Measurements from ENCODE around the gene SYNJ2. TPM values are rescaled to one million over a fixed set of nuclear protein-coding genes. Genes with fewer than 3 reads are reported as not detected.

SYNJ2 gene
- total RNA-seq, 1 donor from 2014 or later, result 18.9 TPM

DNA sequence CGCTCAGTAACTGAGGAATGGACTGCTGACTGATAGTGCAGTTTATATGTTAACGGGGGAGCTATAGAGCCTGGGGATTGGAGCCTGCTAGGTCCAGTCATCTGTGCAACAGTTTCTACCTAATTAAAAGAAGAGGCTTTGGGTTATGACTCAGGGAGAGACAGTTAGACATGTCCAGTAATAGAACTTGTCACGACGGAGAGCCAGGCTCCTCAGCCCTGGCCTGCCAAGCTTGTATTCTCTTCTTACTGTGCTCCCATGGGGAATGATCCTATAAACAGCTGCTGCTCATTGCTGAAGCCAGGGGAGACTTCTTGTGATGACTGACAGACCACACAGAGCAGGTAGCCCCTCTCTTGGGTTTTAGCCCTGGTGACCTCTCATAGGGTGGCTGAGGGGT is 69.3 kb downstream of the SYNJ2 start:
- Mint-ChIP-seq H3K27ac (no peak overlapping the region), H3K36me3 (ENCODE audit: insufficient read depth) (peaks cover 5% of the 10 kb centered on the region), H3K27me3 (no peaks in the 10 kb centered on the region), H3K4me3 (ENCODE audit: low read depth) (no peak overlapping the region), H3K9me3 (ENCODE audit: low read depth) (no peaks in the 10 kb centered on the region), H3K4me1 (ENCODE audit: low read depth) (no peaks in the 10 kb centered on the region)
- DNase-seq (ENCODE audit: low spot score, unreplicated experiment), result no peak
- TF ChIP-seq, protein P1, sequence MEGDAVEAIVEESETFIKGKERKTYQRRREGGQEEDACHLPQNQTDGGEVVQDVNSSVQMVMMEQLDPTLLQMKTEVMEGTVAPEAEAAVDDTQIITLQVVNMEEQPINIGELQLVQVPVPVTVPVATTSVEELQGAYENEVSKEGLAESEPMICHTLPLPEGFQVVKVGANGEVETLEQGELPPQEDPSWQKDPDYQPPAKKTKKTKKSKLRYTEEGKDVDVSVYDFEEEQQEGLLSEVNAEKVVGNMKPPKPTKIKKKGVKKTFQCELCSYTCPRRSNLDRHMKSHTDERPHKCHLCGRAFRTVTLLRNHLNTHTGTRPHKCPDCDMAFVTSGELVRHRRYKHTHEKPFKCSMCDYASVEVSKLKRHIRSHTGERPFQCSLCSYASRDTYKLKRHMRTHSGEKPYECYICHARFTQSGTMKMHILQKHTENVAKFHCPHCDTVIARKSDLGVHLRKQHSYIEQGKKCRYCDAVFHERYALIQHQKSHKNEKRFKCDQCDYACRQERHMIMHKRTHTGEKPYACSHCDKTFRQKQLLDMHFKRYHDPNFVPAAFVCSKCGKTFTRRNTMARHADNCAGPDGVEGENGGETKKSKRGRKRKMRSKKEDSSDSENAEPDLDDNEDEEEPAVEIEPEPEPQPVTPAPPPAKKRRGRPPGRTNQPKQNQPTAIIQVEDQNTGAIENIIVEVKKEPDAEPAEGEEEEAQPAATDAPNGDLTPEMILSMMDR (IDR thresholded peaks at IDR 0.05; ENCODE audit: unreplicated experiment), result no peak

DNA sequence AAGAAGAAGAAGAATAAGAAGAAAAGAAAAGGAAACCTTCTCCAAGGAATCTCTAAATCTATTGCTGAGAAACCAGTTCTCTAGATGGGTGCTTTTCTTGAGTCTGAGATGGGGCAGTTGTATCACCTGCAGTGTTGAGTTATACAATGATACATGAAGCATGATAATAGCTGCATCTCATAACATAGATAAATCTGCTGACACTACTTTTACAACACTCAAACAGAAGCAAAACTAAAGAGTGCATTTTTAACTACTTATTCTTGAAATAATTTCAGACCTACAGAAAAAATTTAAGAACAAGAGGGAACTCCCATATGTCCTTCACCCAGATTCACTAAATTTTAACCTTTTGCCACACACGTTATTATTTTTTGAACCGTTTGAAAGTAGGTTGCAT is 70.3 kb downstream of the SYNJ2 start:
- H3K4me1 Mint-ChIP-seq (ENCODE audit: low read depth), result no peaks in the 10 kb centered on the region
- no peak for DNase-seq (ENCODE audit: low spot score, unreplicated experiment)
- H3K27ac Mint-ChIP-seq, result no peak overlapping the region
- H3K9me3 Mint-ChIP-seq (ENCODE audit: low read depth), result no peaks in the 10 kb centered on the region
- no peak overlapping the region for H3K4me3 Mint-ChIP-seq (ENCODE audit: low read depth)
- no peaks in the 10 kb centered on the region for H3K27me3 Mint-ChIP-seq
- H3K36me3 Mint-ChIP-seq (ENCODE audit: insufficient read depth), result peaks cover 1% of the 10 kb centered on the region
- TF ChIP-seq, protein P1 (IDR thresholded peaks at IDR 0.05; ENCODE audit: unreplicated experiment), result no peak

DNA sequence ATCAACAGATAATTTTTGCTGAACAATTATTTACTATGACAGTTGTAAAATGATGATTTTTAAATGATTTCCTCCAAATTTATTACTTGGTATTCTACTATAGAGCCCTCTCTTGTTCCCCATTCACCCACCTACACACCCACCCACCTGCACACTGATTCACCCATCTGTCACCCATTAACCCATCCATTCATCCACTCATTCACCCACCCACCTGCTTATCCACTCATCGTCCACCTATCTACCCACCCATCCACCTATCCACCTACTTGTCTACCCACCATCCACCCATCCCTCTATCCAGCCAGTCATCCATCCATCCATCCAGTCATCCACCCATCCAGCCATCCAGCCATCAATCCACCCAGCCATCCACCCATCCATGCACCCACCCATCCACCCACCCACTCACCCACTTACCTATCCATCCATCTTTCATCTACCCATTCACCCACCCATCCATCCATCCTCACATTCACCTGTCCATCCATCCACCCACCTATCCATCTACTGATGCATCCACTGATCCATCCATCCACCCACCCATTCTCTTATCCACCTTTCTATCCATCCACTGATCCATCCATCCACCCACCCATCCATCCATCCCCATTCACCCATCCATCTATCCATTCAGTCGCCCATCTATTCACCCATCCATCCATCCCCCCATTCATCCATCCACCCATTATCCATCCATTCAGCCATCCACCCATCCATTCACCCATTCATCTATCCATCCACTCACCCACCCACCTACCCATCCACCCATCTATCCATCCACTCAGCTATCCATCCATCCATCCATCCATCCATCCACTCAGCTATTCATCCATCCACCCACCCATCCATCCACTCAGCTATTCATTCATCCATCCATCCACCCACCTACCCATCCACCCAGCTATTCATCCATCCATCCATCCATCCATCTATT is 72.0 kb downstream of the SYNJ2 start:
- H3K9me3 Mint-ChIP-seq (ENCODE audit: low read depth), result no peaks in the 10 kb centered on the region
- H3K36me3 Mint-ChIP-seq (ENCODE audit: insufficient read depth), result peaks cover 1% of the 10 kb centered on the region
- TF ChIP-seq, protein P1 (IDR thresholded peaks at IDR 0.05; ENCODE audit: unreplicated experiment), result no peak
- H3K27ac Mint-ChIP-seq, result no peak overlapping the region
- no peak for DNase-seq (ENCODE audit: low spot score, unreplicated experiment)
- no peaks in the 10 kb centered on the region for H3K4me1 Mint-ChIP-seq (ENCODE audit: low read depth)
- no peak overlapping the region for H3K4me3 Mint-ChIP-seq (ENCODE audit: low read depth)
- H3K27me3 Mint-ChIP-seq, result no peaks in the 10 kb centered on the region

DNA sequence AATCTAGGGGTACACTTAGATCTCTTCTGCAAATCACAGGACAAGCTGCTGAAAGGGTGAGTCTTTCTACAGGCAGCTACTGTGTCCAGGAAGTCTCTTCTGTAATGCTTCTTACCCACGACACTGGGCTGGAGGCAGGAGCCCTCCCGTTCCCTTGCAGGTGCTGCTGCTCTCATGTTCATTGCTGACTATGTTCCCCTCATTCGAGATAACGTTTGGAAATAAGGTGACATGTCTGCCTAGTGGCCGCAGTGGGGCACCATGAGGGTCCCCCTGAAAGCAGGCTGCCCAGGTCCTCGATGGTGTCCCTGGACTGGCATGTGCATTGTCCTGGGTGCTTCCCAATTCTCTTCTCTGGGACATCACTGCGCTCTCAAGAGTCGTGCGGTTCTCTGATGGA is 74.7 kb downstream of the SYNJ2 start:
- no peak for DNase-seq (ENCODE audit: low spot score, unreplicated experiment)
- Mint-ChIP-seq H3K4me1 (ENCODE audit: low read depth) (peaks cover 7% of the 10 kb centered on the region), H3K9me3 (ENCODE audit: low read depth) (no peaks in the 10 kb centered on the region), H3K27ac (no peak overlapping the region), H3K4me3 (ENCODE audit: low read depth) (no peak overlapping the region), H3K27me3 (no peaks in the 10 kb centered on the region), H3K36me3 (ENCODE audit: insufficient read depth) (peaks cover 1% of the 10 kb centered on the region)
- TF ChIP-seq, protein P1 (IDR thresholded peaks at IDR 0.05; ENCODE audit: unreplicated experiment), result no peak

DNA sequence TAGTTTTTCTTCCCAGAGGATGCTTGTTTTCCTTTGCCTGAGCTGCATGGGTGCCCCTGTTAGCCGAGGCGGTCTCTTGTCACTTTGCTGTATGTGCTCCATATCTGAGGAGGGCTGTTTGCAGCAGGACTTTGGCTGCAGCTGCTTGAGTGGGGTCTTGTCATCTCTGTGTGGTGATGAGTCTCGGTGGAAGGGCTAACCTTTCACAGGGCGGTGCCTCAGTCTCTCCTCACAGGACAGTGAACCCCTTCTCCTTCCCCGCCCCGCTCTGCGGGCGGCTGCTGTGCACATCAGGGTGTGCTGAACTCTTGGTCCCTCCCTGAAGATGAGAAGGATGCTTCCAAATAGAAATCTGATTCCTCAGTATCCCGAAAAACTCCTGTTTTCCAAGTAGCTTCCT is 75.1 kb downstream of the SYNJ2 start:
- Mint-ChIP-seq H3K27me3 (no peaks in the 10 kb centered on the region), H3K4me3 (ENCODE audit: low read depth) (no peak overlapping the region), H3K9me3 (ENCODE audit: low read depth) (no peaks in the 10 kb centered on the region), H3K36me3 (ENCODE audit: insufficient read depth) (peaks cover 1% of the 10 kb centered on the region), H3K27ac (no peak overlapping the region), H3K4me1 (ENCODE audit: low read depth) (peaks cover 7% of the 10 kb centered on the region)
- DNase-seq (ENCODE audit: low spot score, unreplicated experiment), result no peak
- TF ChIP-seq, protein P1 (IDR thresholded peaks at IDR 0.05; ENCODE audit: unreplicated experiment), result no peak
